Mononuclear cell (primary cell): ENCODE measurements around the gene BAIAP2L2. TPM values are rescaled to one million over a fixed set of nuclear protein-coding genes. Genes with fewer than 3 reads are reported as not detected.

Source experiments
- H3K27me3 ChIP-seq: 2 replicates; pipeline ENCODE4 v1.6.0; 2011; ENCODE audit warnings: low read length, control low read depth; ENCODE audit not compliant: insufficient read depth
- H3K4me1 ChIP-seq: 2 replicates; pipeline ENCODE4 v1.5.1; 2011; ENCODE audit warnings: mild to moderate bottlenecking, low read length, control low read depth; ENCODE audit not compliant: insufficient read depth
- H3K4me3 ChIP-seq: 2 replicates; pipeline ENCODE4 v1.5.1; 2011; ENCODE audit warnings: mild to moderate bottlenecking, low read length, moderate library complexity
- H3K9me3 ChIP-seq: 2 replicates; pipeline ENCODE4 v1.5.1; 2011; ENCODE audit warnings: low read depth, mild to moderate bottlenecking, control low read depth, low read length
- total RNA-seq: library from RNA; depleted of rRNA; stranded (reverse); fragments of >200 nt; gene quantifications from one replicate; pipeline ENCODE4 v1.2.3, GENCODE V29; 2012

Gene BAIAP2L2
- total RNA-seq, 1 donor, result 0.31 TPM

GRCh38 chr22:38135133-38135706 is 24.7 kb upstream of the BAIAP2L2 start:
- Histone ChIP-seq H3K4me1 (no peaks in the 10 kb centered on the region), H3K27me3 (no peaks in the 10 kb centered on the region), H3K9me3 (no peaks in the 10 kb centered on the region), H3K4me3 (no peak overlapping the region)

- H3K27me3 ChIP-seq, result no peaks in the 10 kb centered on the region
- H3K9me3 ChIP-seq, result no peaks in the 10 kb centered on the region
These were observed 22.8 kb upstream of the BAIAP2L2 start for GRCh38 chr22:38133331-38133730.

GRCh38 chr22:38132794-38133193 is 22.3 kb upstream of the BAIAP2L2 start:
- no peaks in the 10 kb centered on the region for H3K9me3 ChIP-seq
- H3K4me1 ChIP-seq, result no peaks in the 10 kb centered on the region
- no peaks in the 10 kb centered on the region for H3K27me3 ChIP-seq
- H3K4me3 ChIP-seq, result no peak overlapping the region

More at GRCh38 chr22:38133331-38133730, 22.8 kb upstream of the BAIAP2L2 start:
- no peak overlapping the region for H3K4me3 ChIP-seq
- no peaks in the 10 kb centered on the region for H3K4me1 ChIP-seq

- H3K4me3 ChIP-seq, result no peak overlapping the region
- no peaks in the 10 kb centered on the region for H3K4me1 ChIP-seq
- H3K27me3 ChIP-seq, result no peaks in the 10 kb centered on the region
- H3K9me3 ChIP-seq, result no peaks in the 10 kb centered on the region
These were observed 21.7 kb upstream of the BAIAP2L2 start for GRCh38 chr22:38132136-38132535.

GRCh38 chr22:38131399-38131798 is 20.9 kb upstream of the BAIAP2L2 start:
- Histone ChIP-seq H3K4me1 (no peaks in the 10 kb centered on the region), H3K27me3 (no peaks in the 10 kb centered on the region), H3K9me3 (no peaks in the 10 kb centered on the region), H3K4me3 (no peak overlapping the region)

- Histone ChIP-seq H3K4me3 (no peak overlapping the region), H3K4me1 (no peaks in the 10 kb centered on the region), H3K9me3 (no peaks in the 10 kb centered on the region), H3K27me3 (no peaks in the 10 kb centered on the region)
These were observed 19.4 kb upstream of the BAIAP2L2 start for GRCh38 chr22:38129856-38130255.

- H3K4me3 ChIP-seq, result no peak overlapping the region
- no peaks in the 10 kb centered on the region for H3K27me3 ChIP-seq
- H3K9me3 ChIP-seq, result no peaks in the 10 kb centered on the region
- H3K4me1 ChIP-seq, result no peaks in the 10 kb centered on the region
These were observed 18.5 kb upstream of the BAIAP2L2 start for GRCh38 chr22:38129021-38129420.

- H3K9me3 ChIP-seq, result no peaks in the 10 kb centered on the region
- H3K27me3 ChIP-seq, result no peaks in the 10 kb centered on the region
These were observed 17.4 kb upstream of the BAIAP2L2 start for GRCh38 chr22:38127869-38128268.

GRCh38 chr22:38126928-38127668 is 16.6 kb upstream of the BAIAP2L2 start:
- Histone ChIP-seq H3K4me1 (no peaks in the 10 kb centered on the region), H3K4me3 (no peak overlapping the region), H3K9me3 (no peaks in the 10 kb centered on the region), H3K27me3 (no peaks in the 10 kb centered on the region)

More at GRCh38 chr22:38127869-38128268, 17.4 kb upstream of the BAIAP2L2 start:
- Histone ChIP-seq H3K4me3 (no peak overlapping the region), H3K4me1 (no peaks in the 10 kb centered on the region)

GRCh38 chr22:38125751-38126201 is 15.3 kb upstream of the BAIAP2L2 start:
- Histone ChIP-seq H3K4me3 (no peak overlapping the region), H3K27me3 (no peaks in the 10 kb centered on the region), H3K4me1 (no peaks in the 10 kb centered on the region), H3K9me3 (no peaks in the 10 kb centered on the region)

- H3K9me3 ChIP-seq, result no peaks in the 10 kb centered on the region
- H3K4me1 ChIP-seq, result no peaks in the 10 kb centered on the region
- no peaks in the 10 kb centered on the region for H3K27me3 ChIP-seq
- H3K4me3 ChIP-seq, result no peak overlapping the region
These were observed 14.6 kb upstream of the BAIAP2L2 start for GRCh38 chr22:38125038-38125610.

- Histone ChIP-seq H3K27me3 (no peaks in the 10 kb centered on the region), H3K9me3 (no peaks in the 10 kb centered on the region), H3K4me3 (no peak overlapping the region), H3K4me1 (no peaks in the 10 kb centered on the region)
These were observed 13.9 kb upstream of the BAIAP2L2 start for GRCh38 chr22:38124236-38124974.

- Histone ChIP-seq H3K4me3 (no peak overlapping the region), H3K9me3 (no peaks in the 10 kb centered on the region), H3K4me1 (no peaks in the 10 kb centered on the region), H3K27me3 (no peaks in the 10 kb centered on the region)
These were observed 12.1 kb upstream of the BAIAP2L2 start for GRCh38 chr22:38122616-38123015.

- no peaks in the 10 kb centered on the region for H3K27me3 ChIP-seq
- no peaks in the 10 kb centered on the region for H3K9me3 ChIP-seq
- no peak overlapping the region for H3K4me3 ChIP-seq
- no peaks in the 10 kb centered on the region for H3K4me1 ChIP-seq
These were observed 10.1 kb upstream of the BAIAP2L2 start for GRCh38 chr22:38120359-38121110.
